ENCODE data around the gene PARD6G.

DNA sequence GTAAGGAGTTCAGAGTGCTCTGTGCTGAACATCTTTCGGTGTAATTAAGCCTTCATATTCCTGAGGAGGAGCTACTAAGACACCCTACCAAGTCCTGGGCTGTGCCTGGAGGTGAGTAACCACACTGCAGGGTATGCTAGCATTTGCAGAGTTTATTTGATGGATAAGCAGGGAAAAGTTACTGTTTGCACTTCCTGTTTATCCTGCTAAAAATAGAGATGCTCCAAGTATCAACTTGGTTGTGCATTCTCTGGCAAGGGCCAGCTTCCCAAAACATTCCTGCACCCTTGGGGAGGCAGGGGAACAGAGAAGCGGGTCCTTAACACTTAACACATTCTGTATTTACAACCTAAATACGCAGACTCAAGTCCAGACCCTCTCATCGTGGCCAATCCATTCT is 49.8 kb downstream of the PARD6G start:
- TF ChIP-seq CTCF (IDR thresholded peaks at IDR 0.05) = no peak
- TF ChIP-seq POLR2A (IDR thresholded peaks at IDR 0.05) = no peak

All from body of pancreas (tissue), 4 donors.